Measurements from ENCODE around the gene LSM12.
"Not testable (repeated sequence)": the region's sequence is repeated elsewhere in the genome, so short reads cannot be mapped to it uniquely, and the experiment has no call there.

Gene LSM12

DNA sequence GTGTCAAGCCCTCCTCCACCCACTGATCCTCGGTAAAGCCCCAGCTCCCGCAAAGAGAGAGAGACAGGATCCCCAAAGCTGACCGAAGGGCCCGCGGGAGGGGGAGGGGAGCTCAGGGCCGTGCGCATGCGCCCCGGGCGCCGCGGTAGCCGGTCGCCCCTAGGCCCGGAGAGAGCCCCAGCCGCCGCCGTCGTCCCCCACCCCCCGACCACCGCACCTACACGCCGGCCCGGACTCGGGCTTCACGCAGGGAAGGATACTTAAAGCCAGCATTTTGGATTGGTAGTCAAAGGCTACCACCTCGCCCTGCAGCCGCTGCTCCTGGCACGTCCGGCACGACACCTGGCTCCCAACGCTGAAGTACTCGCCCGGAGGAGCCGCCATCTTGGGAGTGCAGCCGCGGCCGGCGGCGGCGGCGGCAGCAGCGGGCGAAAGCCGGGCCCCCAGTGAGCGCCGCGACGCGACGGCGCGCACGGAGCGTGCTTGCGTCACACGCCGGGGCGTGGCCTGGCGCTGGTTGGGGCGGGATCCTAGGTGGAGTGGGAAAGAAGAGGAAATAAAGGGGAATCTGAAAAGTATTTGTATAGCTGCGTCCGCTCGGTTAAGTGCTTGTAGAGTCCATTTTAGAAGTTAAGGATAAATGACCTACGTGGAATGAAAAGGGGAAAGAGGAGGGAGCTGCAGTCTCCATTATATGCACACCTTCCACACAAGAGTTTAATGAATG is at the start of gene LSM12:
Gene LSM12, minus strand, starts transcription at position 468 of the 727 bp plus-strand sequence. Its CDS starts 84 bp downstream, at position 384.
- DNase-seq = peak; percentile 97

GRCh38 chr17:44115585-44116415 is 49.3 kb upstream of the LSM12 start:
- DNase-seq = peak; percentile 79

- peak; percentile 50 for DNase-seq
These were observed 47.7 kb upstream of the LSM12 start for GRCh38 chr17:44113868-44114840.

DNA sequence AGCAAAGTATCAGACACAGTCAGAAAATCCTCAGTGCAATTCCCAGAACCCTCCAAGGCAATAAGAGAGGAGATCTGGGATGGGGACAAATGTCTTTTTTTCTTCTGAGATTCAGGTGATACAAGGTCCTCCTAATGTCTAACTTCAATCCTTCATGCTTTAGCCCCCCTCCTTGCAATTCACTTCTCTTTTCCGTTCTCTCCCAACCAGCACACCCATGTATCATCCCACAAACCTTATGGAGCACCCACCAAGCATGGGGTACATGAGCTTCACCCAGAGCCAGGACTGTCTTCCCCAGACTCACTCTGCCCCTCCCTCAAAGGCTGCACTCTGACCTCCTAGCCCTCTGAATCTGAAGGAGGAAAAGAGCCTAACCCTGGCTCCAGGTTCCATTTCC is 46.9 kb upstream of the LSM12 start:
- no peak for DNase-seq

- peak; percentile 58 for DNase-seq
These were observed 46.1 kb upstream of the LSM12 start for GRCh38 chr17:44112284-44113280.

- no peak for DNase-seq
These were observed 45.3 kb upstream of the LSM12 start for GRCh38 chr17:44111777-44112176.

GRCh38 chr17:44110823-44111633 is 44.6 kb upstream of the LSM12 start:
- peak; percentile 97 for DNase-seq

- DNase-seq = no peak
These were observed 43.7 kb upstream of the LSM12 start for GRCh38 chr17:44110011-44110686.

GRCh38 chr17:44109312-44109630 is 42.8 kb upstream of the LSM12 start:
- DNase-seq = no peak

DNA sequence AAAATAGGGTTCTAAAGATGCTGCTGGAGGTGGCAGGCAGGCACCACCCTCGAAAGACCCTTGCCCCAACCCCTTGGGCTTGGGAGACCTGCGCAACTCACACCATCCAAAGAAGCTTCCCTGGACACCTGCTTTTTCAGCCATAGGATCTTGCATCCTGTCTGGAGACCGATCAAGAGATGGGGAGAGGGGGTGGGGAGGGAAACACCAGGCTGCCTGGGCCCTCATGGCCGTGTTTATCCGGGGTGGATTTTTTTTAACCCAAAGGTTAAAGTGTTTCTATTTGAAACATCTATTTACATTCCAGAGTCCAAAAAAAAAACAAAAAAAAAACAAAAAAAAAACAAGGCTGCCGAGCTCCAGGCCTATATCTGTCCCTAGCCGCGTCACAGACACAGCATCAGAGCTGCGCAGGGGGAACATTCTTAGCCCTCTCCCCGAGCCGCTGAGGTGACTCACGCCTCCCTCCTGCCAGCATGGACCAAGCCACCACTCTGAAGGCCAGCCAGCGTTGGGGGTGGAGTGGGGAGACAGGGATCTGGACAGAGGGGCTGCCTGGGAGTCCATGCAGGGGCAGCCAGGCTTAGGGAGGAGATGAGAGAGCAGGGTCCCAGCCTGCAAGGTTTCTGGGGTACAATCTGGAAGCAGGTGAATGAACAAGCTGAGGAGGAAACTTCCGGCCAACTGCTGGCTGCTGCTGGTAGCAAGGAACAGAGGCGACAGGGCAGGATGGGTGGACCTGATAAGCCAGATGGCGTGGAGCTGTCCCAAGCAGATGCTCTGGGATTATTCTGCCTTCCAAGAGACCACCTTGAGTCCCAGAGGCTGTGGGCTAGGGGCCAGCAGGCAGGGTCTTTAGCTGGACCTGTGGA is 42.2 kb upstream of the LSM12 start:
- peak; percentile 93 for DNase-seq

GRCh38 chr17:44106801-44107200 is 40.3 kb upstream of the LSM12 start:
- DNase-seq = no peak

DNA sequence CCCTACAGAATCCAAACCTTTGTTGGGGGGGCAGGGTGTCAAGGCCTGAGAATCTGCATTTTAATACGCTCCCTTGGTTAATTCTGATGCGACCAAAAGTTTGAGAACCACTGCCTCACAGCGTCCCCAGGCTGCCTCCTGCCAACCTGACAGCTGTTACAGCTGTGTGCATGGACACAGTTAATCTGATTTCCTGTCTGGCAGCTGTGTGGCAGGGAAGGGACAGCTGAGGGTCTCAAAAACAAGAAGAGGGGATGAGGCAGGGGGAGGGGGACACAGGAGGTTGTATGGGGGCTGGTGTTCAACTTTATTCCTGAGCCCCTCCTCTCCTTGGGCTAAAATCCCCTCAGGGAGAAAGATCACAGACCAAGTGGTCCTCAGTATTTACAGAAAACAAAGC is 39.5 kb upstream of the LSM12 start:
- no peak for DNase-seq

GRCh38 chr17:44105483-44105882 is 39.0 kb upstream of the LSM12 start:
- peak; percentile 63 for DNase-seq

DNA sequence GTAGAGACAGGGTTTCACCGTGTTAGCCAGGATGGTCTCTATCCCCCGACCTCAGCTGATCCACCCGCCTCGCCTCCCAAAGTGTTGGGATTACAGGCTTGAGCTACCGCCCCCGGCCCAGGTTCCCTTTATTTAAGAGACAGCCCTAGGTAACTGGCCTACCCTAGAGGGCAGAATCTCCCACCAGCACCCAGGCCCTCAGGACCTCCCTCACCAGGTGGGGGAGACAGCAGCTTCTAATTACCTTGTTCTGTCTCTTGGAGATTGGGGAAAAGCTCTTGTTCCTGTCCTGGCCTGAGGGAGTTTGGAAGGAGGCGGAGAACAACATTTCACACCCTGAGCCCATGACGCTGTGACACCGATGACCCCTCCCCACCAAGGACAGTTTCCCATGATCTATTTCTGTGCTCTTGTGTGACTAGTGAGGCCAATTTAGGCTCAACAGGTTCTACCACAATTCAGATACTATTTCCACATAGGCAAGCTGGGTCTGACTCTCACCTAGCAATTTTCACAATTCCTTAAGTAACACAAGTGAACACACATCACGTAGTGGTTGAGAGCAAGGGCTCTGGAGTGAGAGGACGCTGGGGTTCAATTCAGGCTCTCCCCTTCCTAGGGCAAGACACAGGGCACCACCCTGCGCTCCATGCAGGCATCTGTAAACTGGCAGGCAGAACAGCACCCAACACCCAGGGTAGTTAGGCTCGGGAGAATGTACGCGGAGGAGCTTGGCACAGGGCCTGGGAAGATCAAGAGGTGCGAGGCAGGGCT is 36.6 kb upstream of the LSM12 start:
- peak; percentile 94 for DNase-seq

GRCh38 chr17:44101858-44102257 is 35.4 kb upstream of the LSM12 start:
- not testable (repeated sequence) for DNase-seq

- DNase-seq = peak; percentile 95
These were observed 30.9 kb upstream of the LSM12 start for GRCh38 chr17:44097110-44097958.
